WERI-Rb-1 (cell line): ENCODE results near the gene GOSR2.

Source experiments
- DNase-seq: peaks from one replicate; pipeline ENCODE4 v3.0.0-alpha.2; 2020
- H3K27ac ChIP-seq: fragments of 250-450 bp; sonication (Bioruptor Pico); 2 replicates; pipeline ENCODE4 v1.5.1; 2020; ENCODE audit warnings: mild to moderate bottlenecking, moderate library complexity
- H3K27me3 ChIP-seq: fragments of 250-450 bp; sonication (Bioruptor Pico); 2 replicates; pipeline ENCODE4 v1.5.1; 2021; ENCODE audit warnings: mild to moderate bottlenecking, low read depth, moderate library complexity; ENCODE audit not compliant: insufficient read depth, severe bottlenecking
- H3K36me3 ChIP-seq: fragments of 250-450 bp; sonication (Bioruptor Pico); 2 replicates; pipeline ENCODE4 v1.5.1; 2020; ENCODE audit warnings: mild to moderate bottlenecking, moderate library complexity
- H3K4me3 ChIP-seq: 2 replicates; pipeline ENCODE4 v1.5.1; 2011; ENCODE audit warnings: low read depth, mild to moderate bottlenecking, control low read depth, low read length
- H3K9me3 ChIP-seq: fragments of 250-450 bp; sonication (Bioruptor Pico); 2 replicates; pipeline ENCODE4 v1.5.1; 2021; ENCODE audit warnings: mild to moderate bottlenecking, moderate library complexity; ENCODE audit not compliant: severe bottlenecking
- CTCF ChIP-seq: IDR thresholded peaks from 2 replicates; pipeline ENCODE4 v1.5.1; 2011; ENCODE audit warnings: low read depth, mild to moderate bottlenecking, control low read depth, inconsistent platforms, low read length

The GOSR2 gene

GRCh38 chr17:46944931-46945330 is 22.0 kb downstream of the GOSR2 start:
- Histone ChIP-seq H3K27ac (no peak overlapping the region), H3K36me3 (peaks cover 12% of the 10 kb centered on the region), H3K9me3 (no peaks in the 10 kb centered on the region), H3K4me3 (no peak overlapping the region), H3K27me3 (no peaks in the 10 kb centered on the region)
- TF ChIP-seq CTCF, result no peak
- DNase-seq, result no peak

- no peaks in the 10 kb centered on the region for H3K36me3 ChIP-seq
- DNase-seq, result no peak
- H3K9me3 ChIP-seq, result no peaks in the 10 kb centered on the region
- no peak overlapping the region for H3K4me3 ChIP-seq
- H3K27me3 ChIP-seq, result no peaks in the 10 kb centered on the region
- no peak for TF ChIP-seq CTCF
- no peak overlapping the region for H3K27ac ChIP-seq
These were observed 24.3 kb downstream of the GOSR2 start for GRCh38 chr17:46947216-46947615.

GRCh38 chr17:46948544-46948943 is 25.6 kb downstream of the GOSR2 start:
- no peak for TF ChIP-seq CTCF
- Histone ChIP-seq H3K4me3 (no peak overlapping the region), H3K9me3 (no peaks in the 10 kb centered on the region), H3K27ac (no peak overlapping the region), H3K36me3 (no peaks in the 10 kb centered on the region), H3K27me3 (no peaks in the 10 kb centered on the region)
- peak; percentile 55 for DNase-seq

- no peaks in the 10 kb centered on the region for H3K27me3 ChIP-seq
- no peaks in the 10 kb centered on the region for H3K9me3 ChIP-seq
- no peaks in the 10 kb centered on the region for H3K36me3 ChIP-seq
- no peak overlapping the region for H3K4me3 ChIP-seq
- DNase-seq, result peak; percentile 38
- H3K27ac ChIP-seq, result no peak overlapping the region
- TF ChIP-seq CTCF, result no peak
These were observed 26.6 kb downstream of the GOSR2 start for GRCh38 chr17:46949291-46950174.

GRCh38 chr17:46950342-46950996 is 27.5 kb downstream of the GOSR2 start:
- no peaks in the 10 kb centered on the region for H3K27me3 ChIP-seq
- no peak overlapping the region for H3K27ac ChIP-seq
- H3K9me3 ChIP-seq, result no peaks in the 10 kb centered on the region
- no peak for DNase-seq
- TF ChIP-seq CTCF, result no peak
- H3K36me3 ChIP-seq, result no peaks in the 10 kb centered on the region
- no peak overlapping the region for H3K4me3 ChIP-seq
